ENCODE results near the gene TP53TG5. TPM values are rescaled to one million over a fixed set of nuclear protein-coding genes. Genes with fewer than 3 reads are reported as not detected.
"Not testable (repeated sequence)": the region's sequence is repeated elsewhere in the genome, so short reads cannot be mapped to it uniquely, and the experiment has no call there.

Gene TP53TG5
- total RNA-seq, 1 donor from 2014 or later, result not detected

DNA sequence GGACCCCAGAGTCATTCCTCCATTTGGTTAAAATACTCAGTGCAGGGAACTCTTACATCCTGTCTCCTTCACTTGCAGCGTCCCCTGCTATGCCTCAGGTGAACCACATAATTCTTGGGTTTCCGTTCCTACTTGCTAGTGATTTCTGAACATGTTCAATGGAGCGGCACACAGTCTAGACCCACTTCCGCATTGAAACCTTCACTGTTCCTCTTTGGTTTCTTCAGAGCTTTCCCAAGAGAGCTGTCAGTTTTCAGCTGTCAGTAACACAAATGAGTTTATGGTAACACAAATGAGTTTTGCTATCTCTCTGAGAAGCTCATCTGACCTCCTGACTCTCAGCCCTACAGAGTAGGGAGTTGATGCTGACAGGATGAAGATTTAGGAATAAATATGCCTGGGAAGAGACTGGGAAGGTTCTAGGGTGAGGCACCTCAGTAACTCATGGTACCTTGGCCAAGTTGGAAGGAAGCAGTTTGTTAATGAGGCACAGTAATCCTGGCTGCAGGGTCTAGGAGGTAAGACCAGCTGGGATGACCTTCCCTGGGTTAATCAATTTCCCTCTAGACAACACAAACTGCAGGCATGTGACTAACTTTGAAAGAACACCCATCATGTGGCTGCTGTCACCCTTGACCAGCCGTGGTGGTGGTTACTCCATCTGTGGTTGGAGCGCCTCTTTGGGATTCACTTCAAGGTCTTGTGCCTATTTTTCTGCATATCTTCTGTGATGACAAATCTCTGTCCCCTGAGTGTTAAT, 9.7 kb downstream of the TP53TG5 start:
- DNase-seq (ENCODE audit: extremely low read depth, low read depth, low spot score), result no peak

DNA sequence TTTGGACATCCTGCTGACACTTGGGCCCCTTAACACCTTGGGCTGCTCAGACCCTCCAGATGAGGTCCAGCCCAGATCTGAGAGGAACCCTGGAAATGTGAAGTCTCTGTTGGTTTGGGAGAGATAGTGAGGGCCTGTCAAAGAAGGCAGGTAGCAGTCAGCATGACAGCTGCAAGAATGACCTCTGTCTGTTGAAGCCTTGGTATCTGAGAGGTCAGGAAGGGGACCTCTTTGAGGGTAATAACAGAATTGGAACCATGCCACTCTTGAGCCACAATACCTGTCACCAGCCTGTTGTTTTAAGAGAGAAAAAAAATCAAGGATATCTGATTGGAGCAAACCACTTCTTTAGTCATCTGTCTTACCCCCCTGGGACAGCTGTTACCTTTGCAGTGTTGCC, 11.0 kb downstream of the TP53TG5 start:
- no peak for DNase-seq (ENCODE audit: extremely low read depth, low read depth, low spot score)

DNA sequence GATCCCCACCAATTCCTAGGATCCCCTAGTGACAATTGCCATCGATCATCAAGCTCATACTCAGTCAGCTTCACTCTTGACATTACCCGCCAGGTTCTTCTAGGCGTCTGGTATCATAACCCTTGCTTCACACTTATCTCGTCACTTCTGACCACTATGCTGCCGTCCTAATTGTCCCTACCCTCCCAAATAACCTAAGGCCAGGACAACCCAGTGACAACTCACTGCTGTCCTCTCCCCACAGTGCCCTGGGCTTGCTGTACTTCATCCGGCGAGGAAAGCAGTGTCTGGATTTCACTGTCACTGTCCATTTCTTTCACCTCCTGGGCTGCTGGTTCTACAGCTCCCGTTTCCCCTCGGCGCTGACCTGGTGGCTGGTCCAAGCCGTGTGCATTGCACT, 11.5 kb downstream of the TP53TG5 start:
- no peak for DNase-seq (ENCODE audit: extremely low read depth, low read depth, low spot score)

DNA sequence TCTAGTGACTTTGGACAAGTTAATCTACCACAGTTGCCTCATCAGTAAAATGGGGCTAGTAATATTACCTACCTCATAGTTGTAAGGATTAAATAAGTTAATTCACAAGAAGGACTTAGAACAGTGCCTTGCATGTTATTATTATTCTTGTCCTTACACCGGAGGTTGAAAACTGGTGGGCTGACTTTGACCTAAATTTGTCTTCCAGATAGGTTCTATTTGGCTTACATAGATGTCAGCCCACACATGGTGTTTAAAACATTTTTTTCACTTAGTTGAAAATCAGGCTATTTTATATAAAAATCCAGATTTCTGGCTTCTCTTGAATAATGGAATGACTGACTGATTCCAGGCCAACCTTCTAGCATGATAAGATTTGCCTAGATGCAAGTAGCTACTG, 11.9 kb downstream of the TP53TG5 start:
- DNase-seq (ENCODE audit: extremely low read depth, low read depth, low spot score), result no peak

DNA sequence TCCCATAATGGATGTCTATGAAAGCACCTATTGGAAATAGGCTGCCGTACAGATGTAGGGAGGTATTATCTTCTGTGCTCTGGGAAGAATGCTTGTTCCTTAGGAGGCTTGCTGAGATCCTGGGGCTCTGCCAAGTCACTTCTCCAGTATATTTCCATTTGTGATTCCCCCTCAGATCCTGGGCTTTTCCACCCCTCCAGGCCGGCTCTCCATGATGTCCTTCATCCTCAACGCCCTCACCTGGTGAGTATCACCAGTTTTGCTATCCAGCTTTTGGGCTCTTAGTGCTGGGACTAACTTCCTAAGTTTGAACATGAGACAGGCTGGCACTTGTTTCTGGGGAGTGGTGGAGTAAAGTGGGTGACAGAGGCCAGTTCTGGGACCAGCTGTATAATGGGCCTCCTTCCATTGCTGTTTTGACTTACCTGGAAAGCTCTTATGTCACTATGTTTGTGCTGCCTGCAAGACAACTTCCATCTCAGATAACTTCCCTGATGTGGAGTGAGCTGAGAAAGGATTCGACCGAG, 12.6 kb downstream of the TP53TG5 start:
- DNase-seq (ENCODE audit: extremely low read depth, low read depth, low spot score), result no peak

DNA sequence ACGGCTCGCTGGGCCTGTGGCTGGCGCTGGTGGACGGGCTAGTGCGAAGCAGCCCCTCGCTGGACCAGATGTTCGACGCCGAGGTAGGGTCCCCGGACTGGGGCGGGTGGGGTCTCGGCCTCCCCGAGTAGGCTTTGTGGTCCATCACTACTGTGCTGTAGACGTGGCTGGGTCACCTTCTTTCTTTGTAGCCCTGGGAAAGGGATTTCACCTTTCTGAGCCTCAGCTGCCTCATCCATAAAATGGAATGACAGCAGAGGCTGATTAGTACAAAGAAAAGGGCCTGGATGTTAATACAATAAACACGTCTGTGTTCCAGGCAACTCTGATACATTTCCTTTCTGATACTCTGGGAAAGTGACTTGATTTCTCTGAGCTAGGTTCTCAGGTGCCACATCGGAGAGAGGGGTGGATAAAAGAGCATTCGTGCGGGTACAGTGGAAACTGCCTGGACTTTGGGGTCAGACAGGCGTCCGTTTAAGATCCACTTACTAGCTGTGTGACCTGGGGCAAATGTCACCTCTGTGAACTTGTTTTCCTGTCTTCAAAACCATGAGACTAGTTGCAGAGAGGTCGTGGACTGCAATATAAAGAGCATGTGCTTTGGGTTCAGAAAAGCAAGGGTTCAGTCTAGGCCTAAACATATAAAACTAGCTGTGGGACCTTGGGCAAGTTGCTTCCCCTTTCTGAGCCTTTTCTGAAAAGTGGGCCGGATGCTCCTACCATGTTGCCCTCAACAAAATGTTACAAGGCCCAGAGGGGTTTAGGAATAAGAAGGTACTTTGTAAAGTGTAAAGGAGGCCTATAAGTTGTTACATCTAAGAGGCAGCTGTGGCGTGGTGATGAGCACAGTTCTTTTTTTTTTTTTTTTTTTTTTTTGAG, 14.3 kb downstream of the TP53TG5 start:
- no peak for DNase-seq (ENCODE audit: extremely low read depth, low read depth, low spot score)

DNA sequence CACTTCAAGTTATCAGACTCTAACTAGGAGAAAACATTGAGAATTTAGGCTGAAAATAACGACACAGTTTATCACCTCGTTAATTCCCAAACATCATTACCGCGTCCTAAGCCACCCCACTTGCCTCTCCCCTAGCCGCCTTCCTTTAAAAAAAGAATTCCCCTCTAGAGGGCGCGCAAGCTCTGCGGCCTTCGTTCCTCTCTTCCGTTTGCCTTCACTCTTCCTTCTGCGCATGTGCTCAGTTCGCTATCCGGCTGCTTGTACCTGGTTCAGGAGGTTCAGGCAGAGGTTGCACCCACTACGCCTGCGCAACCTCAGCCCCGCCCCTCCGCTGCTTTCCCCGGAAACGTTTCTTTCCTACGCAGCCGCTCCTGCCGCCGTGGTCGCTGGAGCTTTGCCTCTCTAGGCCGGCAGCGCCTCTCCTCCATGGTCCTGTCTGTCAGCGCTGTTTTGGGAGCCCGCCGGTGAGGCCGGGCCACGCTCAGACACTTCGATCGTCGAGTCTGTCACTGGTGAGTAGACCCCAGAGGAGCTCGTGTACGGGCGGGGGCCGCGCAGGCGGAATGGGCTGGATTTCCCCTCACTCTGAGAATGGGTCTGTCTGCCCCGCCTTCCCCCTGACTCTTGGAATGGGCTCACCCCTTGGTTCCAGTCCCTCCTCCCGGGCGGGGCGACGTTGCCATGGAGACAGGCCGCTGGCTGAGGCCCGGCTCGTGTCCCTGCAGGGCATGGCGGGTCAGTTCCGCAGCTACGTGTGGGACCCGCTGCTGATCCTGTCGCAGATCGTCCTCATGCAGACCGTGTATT, 15.1 kb downstream of the TP53TG5 start, which contains the start of gene SYS1:
Gene SYS1 (plus strand): TSS at position 353 of the 807 bp plus-strand sequence. CDS start 376 bp downstream, at position 729.
- peak; percentile 92 for DNase-seq (ENCODE audit: extremely low read depth, low read depth, low spot score)

DNA sequence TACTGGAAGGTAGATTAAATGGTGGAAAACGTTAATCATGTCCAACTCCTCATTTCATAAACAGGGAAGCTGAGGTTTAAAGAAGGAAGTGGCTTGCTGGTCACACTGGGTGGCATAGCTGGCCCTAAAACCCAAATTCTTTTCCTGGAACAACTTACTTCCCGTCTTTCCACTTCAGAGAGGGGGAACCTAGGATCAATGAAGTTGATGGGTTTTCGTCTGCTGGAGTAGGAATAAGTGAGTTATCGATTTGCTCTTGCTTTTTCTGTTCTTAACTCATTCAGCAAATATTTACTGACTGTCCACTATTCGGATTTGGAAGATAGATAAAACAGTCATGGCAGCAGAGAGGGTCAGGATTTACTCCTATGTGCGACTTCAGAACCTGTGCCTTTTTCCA, 16.3 kb downstream of the TP53TG5 start:
- DNase-seq (ENCODE audit: extremely low read depth, low read depth, low spot score), result no peak

DNA sequence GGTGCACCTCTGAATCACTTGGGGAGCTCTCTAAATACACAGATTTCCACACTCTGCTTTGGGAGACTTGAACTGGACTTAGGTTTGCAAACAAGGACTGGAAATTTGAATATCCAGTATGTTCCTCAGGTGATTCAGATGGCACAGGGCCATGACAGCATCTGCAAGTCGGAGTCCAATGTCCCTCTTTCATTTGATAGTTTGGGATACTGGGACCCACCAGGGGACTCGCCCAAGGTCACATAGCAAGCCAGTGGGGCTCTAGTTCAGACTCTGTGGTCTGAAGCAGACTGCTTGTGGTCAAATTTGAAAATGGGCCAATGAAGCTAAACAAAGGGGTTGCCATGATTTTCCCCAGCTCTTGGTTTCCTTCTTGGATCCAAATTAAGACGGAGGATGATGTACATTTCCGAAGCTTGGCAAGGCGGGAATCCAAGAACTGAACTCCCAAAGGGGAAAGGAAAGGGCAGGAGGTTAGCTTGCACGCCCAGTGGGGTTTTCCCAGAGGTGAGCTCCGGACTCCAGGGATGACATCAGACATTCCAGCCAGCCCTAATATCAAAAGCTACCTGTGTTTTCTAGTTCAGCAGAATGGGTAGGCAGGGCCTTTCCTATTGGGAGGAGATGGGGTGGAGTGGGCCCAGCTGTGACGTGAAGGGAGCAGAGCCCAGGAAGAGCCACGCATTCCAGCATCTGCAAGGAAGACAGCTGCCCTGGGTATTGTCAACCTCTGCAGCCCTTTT, 18.5 kb downstream of the TP53TG5 start:
- DNase-seq (ENCODE audit: extremely low read depth, low read depth, low spot score), result no peak

DNA sequence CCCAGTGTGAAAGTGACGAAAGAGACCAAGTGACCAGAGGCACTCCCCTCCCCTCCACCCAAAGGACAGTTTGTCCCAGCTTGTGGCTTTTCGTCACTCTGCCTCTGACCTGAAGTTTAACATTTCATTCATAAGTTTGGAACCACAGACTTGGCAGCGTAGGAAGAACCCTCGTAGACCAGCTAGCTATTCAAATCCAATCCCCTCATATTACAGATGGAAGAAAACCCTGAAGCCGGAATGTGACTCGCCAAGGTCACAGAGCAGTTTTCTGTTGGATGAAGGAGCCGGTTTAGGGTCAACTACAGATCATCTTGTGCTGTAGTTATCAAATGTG, 19.1 kb downstream of the TP53TG5 start:
- DNase-seq (ENCODE audit: extremely low read depth, low read depth, low spot score), result no peak

DNA sequence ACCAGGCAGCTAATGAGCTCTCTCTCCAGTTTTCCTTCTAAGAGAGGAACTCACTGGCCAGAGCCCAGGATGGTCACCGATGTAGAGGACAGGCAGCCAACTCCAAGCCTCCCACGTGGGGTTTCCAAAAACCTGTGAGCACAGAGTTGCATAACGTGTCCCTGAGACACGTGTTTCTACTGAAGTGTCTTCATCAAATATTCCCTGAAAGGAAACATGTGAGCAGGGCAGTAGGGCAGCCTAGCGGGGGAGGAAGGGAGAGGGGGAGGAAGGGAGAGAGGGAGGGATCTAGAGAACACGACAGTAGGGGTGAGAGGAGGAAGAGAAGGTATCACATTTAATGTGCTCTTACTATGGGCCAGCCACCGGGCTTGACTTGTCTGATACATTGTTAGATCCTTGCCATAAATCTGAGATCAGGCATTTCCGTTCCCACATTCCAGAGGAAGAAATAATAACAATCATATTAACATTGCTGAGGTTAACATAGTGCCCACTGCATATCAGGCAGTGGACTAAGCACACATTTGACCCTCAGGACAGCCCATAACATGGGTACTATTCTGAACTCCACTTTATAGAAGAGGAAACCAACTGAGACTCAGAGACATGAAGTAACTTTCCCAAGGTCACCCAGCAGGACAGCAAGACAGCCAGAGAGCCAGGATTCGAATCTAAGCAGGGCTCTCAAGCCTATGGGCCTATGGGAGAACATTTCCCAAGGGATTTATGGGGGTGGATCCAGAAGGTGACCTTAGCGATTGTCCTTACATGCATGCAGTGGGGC, 19.6 kb downstream of the TP53TG5 start:
- DNase-seq (ENCODE audit: extremely low read depth, low read depth, low spot score), result peak; percentile 81

DNA sequence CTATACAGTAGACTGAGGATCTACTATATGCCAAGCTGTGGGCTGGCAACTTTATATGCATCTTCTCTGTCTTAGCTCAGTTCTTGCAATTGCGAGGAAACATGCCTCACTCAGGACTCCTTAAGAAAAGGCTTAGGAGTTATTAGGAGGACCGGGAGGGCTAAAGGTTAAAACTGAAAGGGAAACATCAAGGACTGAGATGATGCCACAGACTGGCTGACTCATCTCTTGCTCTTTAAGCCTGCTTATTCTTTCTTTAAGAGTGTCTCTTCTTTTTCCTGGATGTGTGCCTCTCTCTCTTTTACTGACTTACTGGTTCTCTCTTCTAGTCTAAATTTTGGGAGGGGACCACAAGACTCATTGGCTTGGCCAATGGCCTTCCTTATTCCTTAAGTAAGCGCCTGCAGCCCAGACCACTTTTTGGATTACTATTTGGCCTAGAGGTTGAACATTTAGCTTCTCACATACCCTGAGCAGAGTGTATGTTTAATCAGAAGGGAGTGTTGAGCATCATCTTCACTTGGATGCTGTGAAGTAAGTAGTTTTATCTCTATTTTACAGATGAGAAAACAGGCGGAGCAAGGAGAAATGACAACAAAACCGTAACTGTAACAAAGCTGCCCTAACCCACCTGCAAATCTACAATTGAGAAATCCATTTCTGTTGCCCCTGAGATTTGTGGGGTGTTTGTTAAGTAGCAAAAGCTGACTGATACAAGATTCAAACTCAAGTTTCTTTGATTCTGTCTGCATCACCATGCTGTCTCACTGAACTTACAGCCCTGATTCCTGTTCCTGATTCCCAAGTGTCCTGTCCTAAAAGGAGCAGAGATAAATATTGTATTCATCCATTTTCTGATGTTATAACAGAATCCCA, 22.7 kb downstream of the TP53TG5 start:
- no peak for DNase-seq (ENCODE audit: extremely low read depth, low read depth, low spot score)

DNA sequence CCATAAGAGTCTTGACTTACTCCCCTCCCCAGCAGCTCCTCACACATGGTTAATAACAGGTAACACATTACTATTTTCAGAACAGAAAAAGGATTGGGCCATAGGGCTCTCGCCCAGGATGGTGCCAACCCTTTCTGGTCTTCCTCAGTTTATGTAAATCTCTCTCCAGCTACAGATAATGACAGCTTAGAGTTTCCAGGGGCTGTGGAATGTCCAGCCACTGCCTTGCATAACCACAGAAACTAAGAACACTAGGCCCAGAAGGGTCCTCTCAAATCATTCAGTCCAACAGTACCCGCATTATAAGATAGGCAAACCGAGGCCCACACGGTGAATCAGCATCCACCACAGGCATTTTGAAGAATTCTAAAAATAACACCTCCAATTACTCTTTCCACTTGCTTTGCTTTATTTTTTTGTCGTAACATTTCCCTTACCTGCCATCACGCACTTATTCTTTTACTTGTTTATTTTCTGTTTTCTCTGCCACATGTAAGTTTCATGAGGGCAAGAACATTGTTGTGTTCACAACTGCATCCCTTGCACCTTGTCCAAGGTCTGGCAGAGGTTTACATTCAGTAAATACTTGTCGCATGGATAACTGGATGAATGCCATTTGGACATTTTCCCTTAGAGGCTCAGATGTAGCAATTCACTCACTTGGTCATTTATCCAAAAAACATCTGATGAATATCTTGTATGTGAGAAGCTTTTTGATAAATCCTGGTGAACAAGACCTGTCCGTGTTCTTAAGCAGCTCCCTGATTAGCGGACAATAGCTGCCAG, 23.5 kb downstream of the TP53TG5 start:
- DNase-seq (ENCODE audit: extremely low read depth, low read depth, low spot score), result no peak

DNA sequence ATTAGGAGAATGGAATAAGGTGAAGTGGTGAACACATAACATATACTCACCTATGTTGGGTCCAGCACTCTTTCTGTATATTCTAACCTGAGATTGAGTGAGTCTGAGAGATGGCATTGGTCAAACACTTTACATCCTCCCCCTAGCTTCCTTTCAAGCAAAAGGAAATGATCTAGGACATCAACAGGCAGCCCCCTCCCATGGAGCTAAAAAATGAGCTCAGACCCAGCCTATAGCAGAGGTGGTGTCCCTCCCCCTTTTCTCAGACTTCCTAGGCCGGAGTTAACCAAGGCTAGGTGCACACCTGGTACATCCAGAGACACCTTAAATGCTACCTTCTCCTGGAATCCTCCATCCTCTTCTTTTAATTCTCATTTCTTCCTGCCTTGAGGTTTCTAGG, 24.4 kb downstream of the TP53TG5 start:
- DNase-seq (ENCODE audit: extremely low read depth, low read depth, low spot score), result no peak

DNA sequence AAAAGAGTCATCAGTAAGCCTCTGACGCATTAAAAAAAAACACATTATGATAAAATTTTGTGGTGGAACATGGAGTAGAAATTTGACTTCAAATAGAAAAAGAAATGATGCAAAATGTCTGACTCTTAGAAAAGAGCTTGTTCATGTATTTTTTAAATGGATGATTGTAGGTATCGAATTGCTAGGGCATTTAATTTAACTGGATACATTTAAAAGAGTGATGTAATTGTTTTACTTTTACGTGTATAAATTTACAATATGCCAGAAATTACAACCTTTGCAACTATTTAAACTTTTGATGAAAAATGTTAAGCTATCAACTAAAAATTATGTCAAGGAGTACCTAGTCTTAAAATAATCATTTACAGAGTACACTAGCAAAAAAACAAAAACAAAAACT, 25.4 kb downstream of the TP53TG5 start:
- no peak for DNase-seq (ENCODE audit: extremely low read depth, low read depth, low spot score)

DNA sequence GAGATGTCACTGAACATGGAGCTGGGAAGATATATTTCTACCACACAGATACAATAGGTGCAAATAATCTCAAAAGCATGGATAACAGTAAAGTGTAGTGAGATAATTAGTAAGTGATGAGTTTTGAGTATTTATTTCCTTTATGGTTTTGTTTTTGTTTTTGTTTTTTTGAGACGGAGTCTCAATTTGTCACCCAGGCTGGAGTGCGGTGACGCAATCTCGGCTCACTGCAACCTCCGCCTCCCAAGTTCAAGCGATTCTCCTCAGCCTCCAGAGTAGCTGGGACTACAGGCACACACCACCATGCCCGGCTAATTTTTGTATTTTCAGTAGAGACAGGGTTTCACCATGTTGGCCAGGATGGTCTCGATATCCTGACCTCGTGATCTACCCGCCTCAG, 27.3 kb downstream of the TP53TG5 start:
- not testable (repeated sequence) for DNase-seq (ENCODE audit: extremely low read depth, low read depth, low spot score)

DNA sequence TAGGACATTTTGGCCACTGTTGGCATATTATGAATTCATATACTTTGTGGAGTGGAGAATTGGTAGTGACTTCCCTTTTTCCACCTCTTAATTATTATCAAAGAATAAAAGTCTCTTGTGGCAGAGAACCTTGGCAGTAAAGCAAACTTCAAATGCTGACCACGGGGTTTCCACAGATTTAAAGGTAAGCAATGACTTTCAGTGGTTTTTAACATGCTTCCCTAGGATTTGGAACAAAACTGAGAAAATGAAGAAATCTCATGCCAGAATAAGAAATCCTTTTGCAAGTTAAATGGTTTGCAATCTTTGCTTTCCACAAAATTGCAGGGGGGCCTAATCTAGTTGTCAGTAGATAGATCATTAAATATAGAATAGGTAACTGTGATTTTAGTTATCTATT, 27.9 kb downstream of the TP53TG5 start:
- DNase-seq (ENCODE audit: extremely low read depth, low read depth, low spot score), result no peak
